Measurements from ENCODE around the gene FOXQ1.

Gene FOXQ1

GRCh38 chr6:1363729-1364572 is 52.1 kb downstream of the FOXQ1 start:
- DNase-seq, result no peak

All from activated effector memory CD4-positive, alpha-beta T cell treated with anti-CD3 and anti-CD28 coated beads, Interleukin-2, amount 50 U/mL, for 16 hours (primary cell).